Heart left ventricle (tissue), 16 donors: ENCODE measurements around the gene FYTTD1. TPM values are rescaled to one million over a fixed set of nuclear protein-coding genes. Genes with fewer than 3 reads are reported as not detected.

ENCODE experiments used
- ATAC-seq, 4 donors: fragments of 200-7000 bp; cut with Tn5 transposase; one replicate each; pipeline ENCODE4 v1.9.1; 2020 to 2022; ENCODE audit warnings: moderate library complexity in 4 of 4, mild to moderate bottlenecking in 3 of 4, moderate number of reproducible peaks in 1 of 4
- DNase-seq, 5 donors: peaks; one replicate each; pipeline ENCODE4 v3.0.0-alpha.2; 2020
- H3K27ac ChIP-seq, 12 donors: fragments of 200-600 bp; sonication (generic) in 4 of 12; one replicate each; pipeline versions ENCODE4 v1.5.0 to v1.8.0; 2016 to 2022; ENCODE audit warnings: mild to moderate bottlenecking in 2 of 12
- H3K27me3 ChIP-seq, 9 donors: fragments of 200-600 bp; sonication (generic) in 2 of 9; one replicate each; pipeline versions ENCODE4 v1.5.1 to v1.8.0; 2016 to 2022; ENCODE audit warnings: mild to moderate bottlenecking in 3 of 9
- H3K36me3 ChIP-seq, 9 donors: fragments of 200-600 bp; sonication (generic) in 2 of 9; one replicate each; pipeline versions ENCODE4 v1.5.0 to v1.8.0; 2018 to 2022; ENCODE audit warnings: mild to moderate bottlenecking in 2 of 9
- H3K4me1 ChIP-seq, 12 donors: fragments of 200-600 bp; sonication (generic) in 4 of 12; one replicate each; pipeline versions ENCODE4 v1.5.0 to v1.8.0; 2016 to 2022; ENCODE audit warnings: mild to moderate bottlenecking in 3 of 12
- H3K4me3 ChIP-seq, 12 donors: fragments of 200-600 bp; sonication (generic) in 4 of 12; one replicate each; pipeline versions ENCODE4 v1.5.0 to v1.8.0; 2017 to 2022; ENCODE audit warnings: mild to moderate bottlenecking in 9 of 12, moderate library complexity in 4 of 12
- H3K9me3 ChIP-seq, 12 donors: fragments of 200-600 bp; sonication (generic) in 4 of 12; one replicate each; pipeline versions ENCODE4 v1.5.0 to v1.8.0; 2016 to 2022; ENCODE audit warnings: mild to moderate bottlenecking in 1 of 12
- CTCF ChIP-seq, 12 donors: fragments of 200-600 bp; sonication (generic) in 4 of 12; IDR thresholded peaks; one replicate each; pipeline versions ENCODE4 v1.5.0 to v1.8.0; 2018 to 2022; ENCODE audit warnings: antibody characterized with exemption in 12 of 12, mild to moderate bottlenecking in 5 of 12
- POLR2A ChIP-seq, 2 donors: fragments of 450-650 bp; IDR thresholded peaks; one replicate each; pipeline ENCODE4 v1.6.1; 2017; ENCODE audit warnings: antibody characterized with exemption in 2 of 2, mild to moderate bottlenecking in 2 of 2, moderate library complexity in 2 of 2
- WGBS, 4 donors: extraction: QIAGEN DNeasy Blood & Tissue Kit in 2 of 4; methylation state at CpG; one replicate each; pipeline versions ENCODE4 v1.1.5 to v1.1.7; 2013 to 2018; 5-methylcytosine and 5-hydroxymethylcytosine counted together
- intact Hi-C, 10 donors: fragments of 100-400 bp; cut with DNase I; formaldehyde crosslinking; loops; one replicate each; pipeline versions ENCODE4 v1.11.1 to v1.14.2; 2022
- polyA plus RNA-seq, 2 donors: library from polyadenylated mRNA; stranded (reverse); fragments of 200-250 nt; gene quantifications; one replicate each; pipeline ENCODE4 v1.2.3, GENCODE V29; 2013
- total RNA-seq, 9 donors: library from RNA; depleted of rRNA in 2 of 9; stranded (reverse); fragments of >200 nt in 2 of 9; fragmentation: NEBNext Ultra II Directional in 3 of 9; extraction: Animal tissue kit (Norgen Biotek cat#: 25700) in 3 of 9; gene quantifications; one replicate each; pipeline versions ENCODE4 v1.1.0 to v1.2.4, GENCODE V29; 2016 to 2023
- donor health status: ischemic (EF 13 %, LVEDD 7.1; RV severe dilation, severe dysfunction).
- donor health status: healthy with polysubstance abuse.
- donor health status: DM: no; HTN: yes; CAD: no.
- donor health status: DM: no; HTN: no; CAD: no.
- donor health status: ischemic (EF 25% LVEDD 6.9; RV normal size, moderate dysfunction).
- donor health status: ischemic (EF 25% LVEDD 5.7; RV mildly dilated, moderate dysfunction).
- donor health status: healthy.
- donor health status: DM: yes; HTN: yes; CAD: no.
- donor health status: ischemic (EF 35%, LVEDD 5.7; RV mildly dilated, moderate dysfunction).
- donor health status: nonischemic (EF 11% LVEDD 7.7; RV severe dilation, severe dysfunction).
- donor health status: DM: yes; HTN: yes; CAD: no.
- donor health status: PGD.
- donor health status: ischemic (EF 29% LVEDD 5.4; RV normal size, mild dysfunction).
- donor health status: nonischemic (EF 23%, LVEDD 6.1; RV moderate dilation, normal function).

The FYTTD1 gene
- total and polyA plus RNA-seq, 11 donors, result 19.0 to 93.6 (median 72.5) TPM

- no peak for ATAC-seq
- no peaks in the 10 kb centered on the region for H3K27me3 ChIP-seq
- no peak for DNase-seq
- TF ChIP-seq CTCF (IDR thresholded peaks at IDR 0.05) (peak in 3 of 12 donors; percentile 13 to 29 (median 18)), POLR2A (IDR thresholded peaks at IDR 0.05) (no peak)
- no peaks in the 10 kb centered on the region for H3K9me3 ChIP-seq
- H3K4me1 ChIP-seq, result peaks cover 7 to 68% (median 38%) of the 10 kb centered on the region in 12 donors
- intact Hi-C loops, result loop anchor here in 2 of 10 donors (5.0 kb wide), 2 partner anchors 34 to 41 kb away; no protein-coding TSS in a partner anchor
- peaks cover 0 to 21% (median 17%) of the 10 kb centered on the region in 9 donors for H3K36me3 ChIP-seq
- H3K27ac ChIP-seq, result peak overlapping the region in 2 of 12 donors; percentile 13 to 98
- no peak overlapping the region for H3K4me3 ChIP-seq
- WGBS, 4 donors, result 78 to 84% (median 80%) methylated on average over 3 of the region's 3 CpGs
Measured at GRCh38 chr3:197753263-197753662, 3.6 kb downstream of the FYTTD1 start.

GRCh38 chr3:197756704-197757103, 7.0 kb downstream of the FYTTD1 start:
- no peak overlapping the region for H3K4me3 ChIP-seq
- peaks cover 0 to 47% (median 32%) of the 10 kb centered on the region in 9 donors for H3K36me3 ChIP-seq
- TF ChIP-seq CTCF (IDR thresholded peaks at IDR 0.05), result no peak
- TF ChIP-seq POLR2A (IDR thresholded peaks at IDR 0.05), result no peak
- peak overlapping the region in 3 of 12 donors; percentile 1 to 44 (median 12) for H3K27ac ChIP-seq
- DNase-seq (no peak), ATAC-seq (peak in 1 of 4 donors; percentile 8)
- H3K9me3 ChIP-seq, result no peaks in the 10 kb centered on the region
- WGBS, 4 donors, result 80 to 91% (median 84%) methylated on average over 3 of the region's 3 CpGs
- no peaks in the 10 kb centered on the region for H3K27me3 ChIP-seq
- peaks cover 3 to 49% (median 29%) of the 10 kb centered on the region in 12 donors for H3K4me1 ChIP-seq
- intact Hi-C loops, result no loop called here

GRCh38 chr3:197758512-197758911, 8.8 kb downstream of the FYTTD1 start:
- H3K4me1 ChIP-seq, result peaks cover 0 to 31% (median 14%) of the 10 kb centered on the region in 12 donors
- DNase-seq (no peak), ATAC-seq (peak; percentile 64 to 88 (median 77))
- peaks cover 0 to 65% (median 50%) of the 10 kb centered on the region in 9 donors for H3K36me3 ChIP-seq
- intact Hi-C loops, result no loop called here
- TF ChIP-seq POLR2A (IDR thresholded peaks at IDR 0.05) (no peak), CTCF (IDR thresholded peaks at IDR 0.05) (no peak)
- no peaks in the 10 kb centered on the region for H3K27me3 ChIP-seq
- H3K4me3 ChIP-seq, result no peak overlapping the region
- H3K27ac ChIP-seq, result peak overlapping the region in 7 of 12 donors; percentile 0 to 67 (median 31)
- H3K9me3 ChIP-seq, result no peaks in the 10 kb centered on the region
- 61 to 75% (median 71%) methylated on average over 4 of the region's 4 CpGs for WGBS, 4 donors

DNA sequence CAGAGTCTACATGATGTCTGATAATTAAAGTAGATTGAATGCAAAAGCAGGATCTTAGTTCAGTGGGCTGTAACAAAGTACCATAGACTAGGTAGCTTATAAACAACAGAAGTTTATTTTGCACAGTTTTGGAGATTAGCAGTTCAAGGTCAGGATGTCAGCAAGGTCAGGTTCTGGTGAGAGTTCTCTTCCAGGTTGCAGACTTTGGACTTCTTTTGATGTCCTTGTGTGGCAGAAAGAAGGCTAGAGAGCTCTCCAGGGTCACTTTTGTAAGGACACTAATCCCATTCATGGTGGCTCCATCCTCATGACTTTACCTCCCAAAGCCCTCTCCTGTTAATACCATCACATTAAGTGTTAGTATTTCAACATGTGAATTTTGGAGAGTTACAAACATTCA, 12.1 kb downstream of the FYTTD1 start:
- Histone ChIP-seq H3K4me3 (no peak overlapping the region), H3K27me3 (no peaks in the 10 kb centered on the region), H3K9me3 (no peaks in the 10 kb centered on the region), H3K27ac (no peak overlapping the region), H3K4me1 (peaks cover 0 to 13% (median 2%) of the 10 kb centered on the region in 12 donors), H3K36me3 (peaks cover 0 to 88% (median 70%) of the 10 kb centered on the region in 9 donors)
- DNase-seq (no peak), ATAC-seq (no peak)
- TF ChIP-seq POLR2A (IDR thresholded peaks at IDR 0.05) (no peak), CTCF (IDR thresholded peaks at IDR 0.05) (no peak)
- intact Hi-C loops, result no loop called here
